H1 (cell line): Measurements from ENCODE around the gene IDH3A. TPM values are rescaled to one million over a fixed set of nuclear protein-coding genes. Genes with fewer than 3 reads are reported as not detected.

ENCODE experiments used
- CTCF ChIA-PET: fragments of 300-600 bp; sonication (Branson Sonifier 250); formaldehyde crosslinking; loops from one replicate; lab custom pipeline; 2021; ENCODE audit not compliant: partially characterized antibody; lab: Charles Lee
- POLR2A ChIA-PET: fragments of 300-600 bp; sonication (Branson Sonifier 250); formaldehyde crosslinking; loops from one replicate; lab custom pipeline; 2021; ENCODE audit warnings: inconsistent platforms; ENCODE audit not compliant: partially characterized antibody; lab: Charles Lee
- DNase-seq, 2 experiments: peaks; one replicate each; pipeline versions ENCODE4 v3.0.0 to v3.0.0-alpha.2; 2010 to 2022; ENCODE audit warnings: low spot score in 2 of 2, low read depth in 1 of 2, mixed read lengths in 1 of 2
- FAIRE-seq: peaks from 2 replicates; lab custom pipeline; 2011; peaks lifted over from hg19 to GRCh38; lab: Jason Lieb, UNC
- H2AFZ ChIP-seq: 2 replicates; pipeline ENCODE4 v1.8.1; 2012; ENCODE audit warnings: low read length, inconsistent platforms
- H2AK5ac ChIP-seq: 2 replicates; pipeline ENCODE4 v1.6.1; 2013; ENCODE audit warnings: low read depth, low read length
- H2BK120ac ChIP-seq: replicated peaks from 2 replicates; pipeline ENCODE3; 2013; ENCODE audit warnings: low read depth, low read length, inconsistent platforms
- H2BK12ac ChIP-seq: 2 replicates; pipeline ENCODE4 v1.6.1; 2013; ENCODE audit warnings: low read depth, low read length
- H2BK15ac ChIP-seq: 2 replicates; pipeline ENCODE4 v1.6.1; 2013; ENCODE audit warnings: low read length
- H2BK20ac ChIP-seq: 2 replicates; pipeline ENCODE4 v1.6.1; 2013; ENCODE audit warnings: low read length
- H2BK5ac ChIP-seq: 2 replicates; pipeline ENCODE4 v1.6.1; 2013; ENCODE audit warnings: low read depth, low read length
- H3K14ac ChIP-seq: 2 replicates; pipeline ENCODE4 v1.6.1; 2013; ENCODE audit warnings: inconsistent platforms; ENCODE audit not compliant: insufficient read length
- H3K18ac ChIP-seq: 2 replicates; pipeline ENCODE4 v1.6.1; 2013; ENCODE audit warnings: low read length; ENCODE audit errors: extremely low read depth
- H3K23ac ChIP-seq: 2 replicates; pipeline ENCODE4 v1.6.1; 2013; ENCODE audit warnings: inconsistent platforms; ENCODE audit not compliant: insufficient read length
- H3K23me2 ChIP-seq: 2 replicates; pipeline ENCODE4 v1.6.1; 2013; ENCODE audit warnings: low read depth, low read length
- H3K27ac ChIP-seq: 2 replicates; pipeline ENCODE4 v1.6.1; 2011; ENCODE audit warnings: low read depth, low read length, inconsistent platforms
- H3K27me3 ChIP-seq, 4 experiments: replicated peaks in 1 of 4; 1 replicate in 1 of 4; 2 replicates in 3 of 4; pipeline versions ENCODE4 v1.6.1 to v1.8.1; 2011 to 2013; ENCODE audit warnings: low read length in 3 of 4, mild to moderate bottlenecking in 3 of 4, inconsistent platforms in 2 of 4, mixed read lengths in 2 of 4, moderate library complexity in 1 of 4; ENCODE audit not compliant: control insufficient read depth in 3 of 4, insufficient read depth in 3 of 4; ENCODE audit errors: extremely low read depth in 1 of 4
- H3K36me3 ChIP-seq, 4 experiments: 2 replicates each; pipeline versions ENCODE4 v1.6.1 to v1.8.1; 2011 to 2013; ENCODE audit warnings: mild to moderate bottlenecking in 4 of 4, low read length in 3 of 4, moderate library complexity in 2 of 4, control low read depth in 1 of 4, inconsistent platforms in 1 of 4; ENCODE audit not compliant: insufficient read depth in 4 of 4, control insufficient read depth in 2 of 4
- H3K4ac ChIP-seq: replicated peaks from 2 replicates; pipeline ENCODE3; 2013; ENCODE audit warnings: low read length, low read depth, mixed read lengths, inconsistent platforms; ENCODE audit not compliant: insufficient read length
- H3K4me1 ChIP-seq, 4 experiments: replicated peaks in 1 of 4; 1 replicate in 1 of 4; 2 replicates in 3 of 4; pipeline versions ENCODE4 v1.6.1 to v1.8.1; 2011 to 2013; ENCODE audit warnings: low read length in 3 of 4, inconsistent platforms in 2 of 4, mixed read lengths in 1 of 4; ENCODE audit not compliant: insufficient read depth in 4 of 4, control insufficient read depth in 3 of 4
- H3K4me2 ChIP-seq, 2 experiments: 2 replicates each; pipeline versions ENCODE4 v1.6.1 to v1.8.1; 2011 to 2013; ENCODE audit warnings: low read depth in 2 of 2, low read length in 2 of 2, control low read depth in 1 of 2, inconsistent platforms in 1 of 2, mild to moderate bottlenecking in 1 of 2; ENCODE audit not compliant: insufficient read depth in 1 of 2
- H3K4me3 ChIP-seq, 4 experiments: fragments of 200-600, 300-600 bp in 1 of 4; sonication (generic), shearing (Covaris generic), sonication (Bioruptor Twin) in 1 of 4; 2 replicates each; pipeline versions ENCODE4 v1.5.1 to v1.8.1; 2011 to 2016; ENCODE audit warnings: low read length in 4 of 4, low read depth in 3 of 4, control low read depth in 2 of 4, inconsistent platforms in 2 of 4, mild to moderate bottlenecking in 2 of 4, mixed read lengths in 1 of 4, moderate library complexity in 1 of 4; ENCODE audit not compliant: insufficient read depth in 2 of 4; ENCODE audit errors: extremely low read depth in 1 of 4
- H3K56ac ChIP-seq: replicated peaks from 2 replicates; pipeline ENCODE3; 2013; ENCODE audit warnings: low read depth, mild to moderate bottlenecking, mixed read lengths, low read length, inconsistent platforms; ENCODE audit not compliant: insufficient read length
- H3K79me1 ChIP-seq: 2 replicates; pipeline ENCODE4 v1.6.1; 2013; ENCODE audit warnings: low read depth, low read length, control low read depth
- H3K79me2 ChIP-seq, 2 experiments: 2 replicates each; pipeline versions ENCODE4 v1.6.1 to v1.8.1; 2012 to 2013; ENCODE audit warnings: low read length in 2 of 2, mild to moderate bottlenecking in 2 of 2, inconsistent platforms in 1 of 2; ENCODE audit not compliant: insufficient read depth in 2 of 2, control insufficient read depth in 1 of 2
- H3K9ac ChIP-seq, 4 experiments: replicated peaks in 1 of 4; 1 replicate in 1 of 4; 2 replicates in 3 of 4; pipeline versions ENCODE4 v1.6.1 to v1.8.1; 2011 to 2013; ENCODE audit warnings: low read depth in 3 of 4, low read length in 3 of 4, control low read depth in 2 of 4, mild to moderate bottlenecking in 2 of 4, moderate library complexity in 2 of 4, inconsistent platforms in 1 of 4; ENCODE audit errors: extremely low read depth in 1 of 4
- H3K9me3 ChIP-seq, 2 experiments: 2 replicates each; pipeline versions ENCODE4 v1.6.1 to v1.8.1; 2012 to 2013; ENCODE audit warnings: mild to moderate bottlenecking in 2 of 2, moderate library complexity in 2 of 2, control low read depth in 1 of 2, inconsistent platforms in 1 of 2, low read depth in 1 of 2, low read length in 1 of 2, mixed read lengths in 1 of 2; ENCODE audit not compliant: insufficient read depth in 2 of 2
- H4K20me1 ChIP-seq, 2 experiments: replicated peaks in 1 of 2; 2 replicates each; pipeline versions ENCODE3 to v1.8.1; 2011 to 2013; ENCODE audit warnings: inconsistent platforms in 2 of 2, low read length in 2 of 2, mild to moderate bottlenecking in 1 of 2; ENCODE audit not compliant: insufficient read depth in 2 of 2, control insufficient read depth in 1 of 2
- H4K5ac ChIP-seq: 2 replicates; pipeline ENCODE4 v1.6.1; 2013; ENCODE audit warnings: low read length, low read depth, mixed read lengths, inconsistent platforms; ENCODE audit not compliant: insufficient read length
- H4K8ac ChIP-seq: 2 replicates; pipeline ENCODE4 v1.8.0; 2013; ENCODE audit warnings: mild to moderate bottlenecking, moderate library complexity, low read length, inconsistent platforms; ENCODE audit not compliant: insufficient read depth; ENCODE audit errors: extremely low read depth
- H4K91ac ChIP-seq: replicated peaks from 2 replicates; pipeline ENCODE3; 2013; ENCODE audit warnings: low read length, mixed read lengths, inconsistent platforms; ENCODE audit not compliant: insufficient read length
- NRF1 ChIP-seq: IDR thresholded peaks from 2 replicates; pipeline ENCODE4 v1.6.1; 2011; ENCODE audit warnings: mild to moderate bottlenecking, low read depth, low read length, improper control_type of control experiment
- SIN3A ChIP-seq, 2 experiments: IDR thresholded peaks in 1 of 2; conservative IDR thresholded peaks in 1 of 2; 2 replicates each; pipeline ENCODE4 v1.6.1; 2011 to 2012; ENCODE audit warnings: low read length in 2 of 2, improper control_type of control experiment in 1 of 2, low read depth in 1 of 2, mild to moderate bottlenecking in 1 of 2
- WGBS, 2 experiments: shearing (Covaris generic) in 1 of 2; methylation state at CpG; one replicate each; pipeline versions ENCODE4 v1.1.6 to v1.1.7; 2013 to 2015; ENCODE audit warnings: low lambda C conversion rate in 2 of 2, mixed read lengths in 2 of 2, inconsistent platforms in 1 of 2, low coverage in 1 of 2, missing lambda C conversion rate in 1 of 2; ENCODE audit not compliant: insufficient replicate concordance in 2 of 2, insufficient coverage in 1 of 2, insufficient read length in 1 of 2; ENCODE audit errors: extremely low coverage in 1 of 2, missing lambda C conversion rate in 1 of 2; 5-methylcytosine and 5-hydroxymethylcytosine counted together
- polyA plus RNA-seq, 7 experiments: library from polyadenylated mRNA; depleted of rRNA in 3 of 7; stranded (reverse) in 5 of 7; unstranded in 2 of 7; fragments of >200 nt in 5 of 7; fragments of 200-250 nt in 2 of 7; gene quantifications; 1 replicate in 5 of 7; 2 replicates in 1 of 7; 4 replicates in 1 of 7; pipeline versions ENCODE4 v1.2.1 to v1.2.3, GENCODE V29; 2011 to 2013; ENCODE audit warnings: missing spikeins in 2 of 7, mixed read lengths in 2 of 7
- total RNA-seq: library from RNA; stranded (reverse); fragmentation: NEBNext Ultra II Directional; extraction: Animal tissue kit (Norgen Biotek cat#: 25700); gene quantifications from 2 replicates; pipeline ENCODE4 v1.2.1, GENCODE V29; 2021

Gene IDH3A
- total and polyA plus RNA-seq, 2 of the 8 experiments (the other 6 are each of a cell fraction or from before 2014, with no cell fraction given), result 23.4 to 36.8 TPM

GRCh38 chr15:78125267-78125666 is 23.9 kb upstream of the IDH3A start:
- Histone ChIP-seq H2BK5ac (no peak overlapping the region), H3K4me3 (no peak overlapping the region), H3K79me2 (no peaks in the 10 kb centered on the region), H4K5ac (no peak overlapping the region), H3K23me2 (0 out of 2 replicates have a peak, but pooled peaks cover 2% of the 10 kb centered on the region), H2BK12ac (no peak overlapping the region), H2BK20ac (no peak overlapping the region), H3K9ac (no peak overlapping the region), H4K91ac (no peak overlapping the region), H4K8ac (no peak overlapping the region)
- FAIRE-seq, result no peak
- TF ChIP-seq NRF1 (no peak), SIN3A (conservative IDR thresholded peaks at IDR 0.05 in 1 of 2, IDR thresholded peaks at IDR 0.05 in 1 of 2; ENCODE audit: low read depth in 1 of 2, low read length in 2 of 2) (peak in 1 of 2 experiments; percentile 74; a peak in 1 of 4 replicates)
- TF ChIP-seq, all 59 proteins: peak for 1
- H3K27me3 ChIP-seq, result no peaks in the 10 kb centered on the region; a peak in 1 of 7 replicates
- H2AFZ ChIP-seq, result no peak overlapping the region
- no peak overlapping the region for H3K14ac ChIP-seq
- no peak overlapping the region for H2BK15ac ChIP-seq
- H3K27ac ChIP-seq, result no peak overlapping the region
- H3K4me2 ChIP-seq, result no peak overlapping the region
- no peak for DNase-seq
- no peak overlapping the region for H2BK120ac ChIP-seq
- no peak overlapping the region for H3K18ac ChIP-seq
- no peak overlapping the region for H3K23ac ChIP-seq
- POLR2A ChIA-PET, result no interaction called here
- peaks cover 8% of the 10 kb centered on the region for H3K79me1 ChIP-seq
- no peak overlapping the region for H3K56ac ChIP-seq
- no peaks in the 10 kb centered on the region for H3K36me3 ChIP-seq
- no peak overlapping the region for H2AK5ac ChIP-seq
- no peaks in the 10 kb centered on the region for H3K9me3 ChIP-seq
- CTCF ChIA-PET, result no interaction called here
- WGBS, 2 experiments, result 80% methylated on average over 3 of the region's 3 CpGs; no CpG with 5 or more reads in 1 of the 2 experiments
- H3K4ac ChIP-seq, result no peak overlapping the region
- peaks cover 0 to 21% (median 19%) of the 10 kb centered on the region in 4 experiments; a peak in 6 of 7 replicates for H3K4me1 ChIP-seq
- peaks cover 0 to 2% of the 10 kb centered on the region in 2 experiments for H4K20me1 ChIP-seq
